8988T (cell line): Measurements from ENCODE around the gene ERCC1.

ENCODE experiments used
- DNase-seq: peaks from one replicate; pipeline ENCODE4 v3.0.0; 2011

ERCC1 gene

DNA sequence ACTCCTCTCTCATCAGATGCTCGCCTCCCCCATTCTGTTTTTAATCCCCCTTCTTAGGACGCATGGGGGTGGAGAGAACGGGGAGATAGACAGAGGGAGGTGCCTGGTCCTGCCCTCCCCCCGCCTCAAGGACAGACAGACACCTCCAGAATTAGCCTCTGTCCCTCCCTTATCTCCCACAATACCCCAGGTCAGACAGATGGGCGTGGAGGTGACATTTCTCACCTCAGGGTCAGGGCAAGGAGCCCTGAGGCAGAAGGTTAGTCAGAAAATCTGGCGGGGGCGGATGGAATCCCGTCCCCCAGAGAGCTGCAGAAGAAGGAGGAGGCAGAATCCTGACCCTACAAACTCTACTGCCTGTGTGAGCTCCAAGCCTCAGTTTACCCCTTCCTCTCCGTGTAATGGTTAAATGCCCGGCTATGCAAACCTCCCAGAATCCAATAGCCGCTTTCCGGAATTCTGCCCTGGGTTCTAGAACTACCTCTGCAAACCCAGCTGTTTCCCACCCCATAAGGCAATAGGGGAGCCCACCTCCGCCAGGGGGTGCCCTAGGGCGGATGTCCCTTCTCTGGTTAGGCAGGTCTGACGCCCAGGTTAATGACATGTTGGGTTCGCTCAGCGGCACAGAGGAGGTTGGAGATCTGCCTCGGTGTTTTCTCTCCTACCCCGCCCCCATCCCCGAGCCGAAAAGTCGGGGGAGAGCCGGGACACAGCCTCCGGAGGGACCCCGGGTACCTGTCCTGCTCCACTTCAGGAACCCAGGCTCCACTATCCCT is 19.7 kb downstream of the ERCC1 start:
- DNase-seq, result no peak

GRCh38 chr19:45403272-45403671 is 20.4 kb downstream of the ERCC1 start:
- DNase-seq, result no peak

DNA sequence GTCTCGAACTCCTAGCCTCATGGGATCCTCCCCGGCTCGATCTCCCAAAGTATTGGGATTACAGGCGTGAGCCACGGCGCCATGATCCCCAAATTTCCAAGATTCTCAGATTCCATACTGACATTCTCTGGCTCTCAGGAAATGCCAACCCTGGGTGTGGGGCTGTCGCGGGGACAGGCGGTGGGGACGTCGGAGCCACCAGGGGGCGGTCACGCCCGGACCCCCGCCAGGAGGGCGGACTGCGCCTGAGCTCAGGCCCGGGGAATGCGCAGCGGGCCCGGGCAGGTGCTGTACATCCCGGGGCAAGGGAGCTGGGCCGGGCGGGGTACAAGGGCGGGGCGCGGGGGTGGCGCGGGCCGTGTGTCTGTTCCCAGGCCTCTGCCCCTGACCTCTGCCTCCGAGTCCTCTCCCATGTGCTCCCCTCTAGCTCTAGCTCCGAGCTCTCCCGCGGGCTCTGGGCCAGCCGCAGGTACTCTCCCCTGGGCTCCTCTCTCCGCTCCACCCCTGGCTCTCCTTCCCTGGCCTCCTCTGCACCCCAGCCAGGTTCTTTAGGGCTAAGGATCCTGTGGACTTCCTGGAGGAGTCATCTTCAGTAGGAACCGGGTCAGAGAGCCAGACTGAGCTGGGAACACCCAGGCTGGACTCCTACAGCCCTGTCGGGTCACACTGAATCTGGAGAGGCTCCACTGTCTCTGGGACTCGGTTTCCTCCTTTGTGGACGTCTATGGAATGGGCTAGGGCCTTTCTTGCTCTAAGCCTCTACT is 21.2 kb downstream of the ERCC1 start:
- DNase-seq, result peak; percentile 92

DNA sequence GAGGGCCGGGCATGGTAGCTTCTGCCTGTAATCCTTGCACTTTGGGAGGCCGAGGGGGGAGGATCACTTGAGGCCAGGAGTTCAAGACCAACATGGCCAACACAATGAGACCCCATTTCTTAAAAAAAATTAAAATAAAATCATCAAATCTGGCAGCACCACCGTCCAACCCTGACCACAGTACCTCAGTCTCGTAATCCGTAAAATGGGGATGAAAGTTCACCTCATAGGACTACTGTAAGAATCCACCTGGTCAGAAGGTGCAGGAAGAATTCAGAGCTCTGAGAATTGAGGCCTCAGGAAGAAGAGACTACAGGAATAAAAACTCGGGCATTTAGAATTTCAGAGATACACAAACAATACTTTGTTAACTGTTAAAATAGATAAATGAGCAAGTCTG is 21.9 kb downstream of the ERCC1 start:
- no peak for DNase-seq

DNA sequence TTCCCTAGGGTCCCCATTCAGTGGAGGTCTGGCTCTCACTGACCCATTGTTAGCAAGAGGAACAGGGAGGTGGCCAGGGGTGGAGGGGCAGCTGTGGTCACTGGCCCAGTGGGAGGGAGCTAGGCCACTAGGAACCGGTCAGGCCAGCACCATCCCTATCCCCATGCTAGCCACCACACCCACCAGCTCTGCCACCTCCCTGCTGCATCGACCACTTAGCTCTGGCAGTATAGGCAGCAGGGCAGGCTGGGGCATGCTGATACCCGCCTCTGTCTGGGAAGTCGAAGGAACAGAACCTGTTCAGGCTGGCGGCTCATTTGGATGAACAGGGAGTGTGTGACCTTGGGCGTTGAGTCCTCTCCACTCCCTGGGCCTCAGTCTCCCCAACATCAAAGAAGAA is 23.5 kb downstream of the ERCC1 start:
- DNase-seq, result no peak

GRCh38 chr19:45395821-45396617 is 27.7 kb downstream of the ERCC1 start:
- DNase-seq, result no peak

GRCh38 chr19:45391871-45392665 is 31.6 kb downstream of the ERCC1 start:
- no peak for DNase-seq

DNA sequence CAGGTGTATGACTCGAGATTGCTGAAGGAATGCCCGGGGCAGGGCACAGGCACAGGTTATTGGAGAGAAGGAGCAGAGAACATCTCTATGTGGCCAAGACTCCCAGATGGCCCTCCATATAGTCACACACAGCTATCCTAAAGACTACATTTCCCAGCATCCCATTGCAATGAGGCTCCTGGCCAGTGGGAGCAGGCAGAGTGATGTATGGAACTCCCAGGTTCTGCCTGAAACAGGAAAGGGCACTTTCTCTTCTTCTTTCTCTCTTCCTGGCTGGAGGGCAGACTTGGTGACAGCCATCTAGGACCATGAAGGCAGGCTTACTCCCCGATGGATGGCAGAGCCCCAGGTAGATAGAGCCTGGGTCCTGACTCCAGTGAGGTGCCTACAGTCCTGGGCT is 32.4 kb downstream of the ERCC1 start:
- DNase-seq, result no peak

DNA sequence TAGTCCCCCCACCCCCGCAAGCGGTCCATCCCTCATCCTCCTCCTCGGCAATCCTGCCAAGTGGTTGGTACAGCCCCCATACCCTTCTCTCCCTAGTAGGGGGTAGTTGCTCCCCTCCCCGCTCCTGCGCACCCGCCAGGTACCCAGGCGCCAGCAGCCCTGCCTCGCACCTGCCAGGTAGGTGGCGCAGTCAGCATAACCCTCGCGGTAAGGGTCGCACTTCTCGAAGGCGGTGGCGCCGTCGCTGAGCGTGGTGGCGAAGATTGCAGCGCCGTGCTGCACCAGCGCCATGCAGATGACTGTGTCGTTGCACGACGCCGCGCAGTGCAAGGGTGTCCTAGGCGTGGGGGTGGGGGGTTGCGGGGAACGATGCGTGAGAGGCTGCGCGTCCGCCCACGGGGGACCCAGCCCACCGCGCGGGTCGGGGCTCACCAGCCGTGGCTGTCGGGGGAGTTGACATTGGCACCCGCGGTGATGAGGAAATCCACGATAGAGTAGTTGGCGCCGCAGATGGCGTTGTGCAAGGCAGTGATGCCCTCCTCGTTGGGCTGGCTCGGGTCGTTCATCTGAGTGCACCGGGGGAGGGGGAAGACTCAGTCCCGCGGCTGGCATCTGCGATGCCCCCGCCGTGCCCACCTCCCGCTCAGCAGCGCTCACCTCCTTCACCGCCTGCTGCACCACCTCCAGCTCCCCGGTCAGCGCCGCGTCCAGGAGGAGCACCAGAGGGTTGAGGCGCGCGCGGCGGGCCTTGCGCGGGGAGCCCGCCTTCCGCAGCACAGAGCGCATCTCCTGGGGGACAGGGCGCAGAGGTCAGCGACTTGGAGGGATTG is 38.1 kb downstream of the ERCC1 start:
- DNase-seq, result no peak

DNA sequence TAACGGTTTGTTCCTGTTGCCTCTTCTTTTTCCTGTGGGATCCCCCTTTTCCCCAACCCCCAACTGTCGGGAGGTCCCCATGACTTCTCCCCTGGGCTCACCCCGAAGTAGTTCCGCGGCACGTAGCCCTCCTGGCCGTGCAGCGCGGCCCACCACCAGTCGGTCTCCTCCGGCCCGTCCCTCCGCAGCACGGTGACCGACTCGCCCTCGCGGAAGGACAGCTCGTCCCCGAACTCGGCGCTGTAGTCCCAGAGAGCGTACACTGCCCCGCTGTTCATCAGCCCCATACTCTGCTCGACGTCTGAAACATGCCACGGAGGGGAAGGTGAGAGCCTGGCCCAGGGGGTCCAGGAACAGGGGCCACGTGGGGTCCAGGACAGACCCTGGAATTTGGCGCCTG is 41.3 kb downstream of the ERCC1 start:
- no peak for DNase-seq

DNA sequence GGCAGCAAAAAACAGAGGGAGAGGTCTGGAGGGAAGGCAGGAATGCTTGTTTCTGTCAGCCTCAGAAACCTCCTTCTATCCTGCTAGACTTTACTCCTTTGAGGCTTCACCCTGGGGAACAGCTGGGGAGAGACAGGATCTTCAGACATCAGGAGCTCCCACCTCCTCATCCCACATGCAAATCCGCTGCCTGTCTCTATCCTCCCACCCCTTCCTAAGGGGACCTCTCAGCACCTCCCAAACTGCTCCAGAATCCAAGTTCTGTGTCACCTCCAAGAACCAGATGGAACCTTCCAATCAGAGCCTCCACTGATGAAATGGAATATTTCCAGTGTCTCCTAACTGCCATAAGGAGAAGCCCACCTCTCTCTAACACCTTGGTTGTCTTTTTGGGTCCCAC is 43.6 kb downstream of the ERCC1 start:
- DNase-seq, result no peak

DNA sequence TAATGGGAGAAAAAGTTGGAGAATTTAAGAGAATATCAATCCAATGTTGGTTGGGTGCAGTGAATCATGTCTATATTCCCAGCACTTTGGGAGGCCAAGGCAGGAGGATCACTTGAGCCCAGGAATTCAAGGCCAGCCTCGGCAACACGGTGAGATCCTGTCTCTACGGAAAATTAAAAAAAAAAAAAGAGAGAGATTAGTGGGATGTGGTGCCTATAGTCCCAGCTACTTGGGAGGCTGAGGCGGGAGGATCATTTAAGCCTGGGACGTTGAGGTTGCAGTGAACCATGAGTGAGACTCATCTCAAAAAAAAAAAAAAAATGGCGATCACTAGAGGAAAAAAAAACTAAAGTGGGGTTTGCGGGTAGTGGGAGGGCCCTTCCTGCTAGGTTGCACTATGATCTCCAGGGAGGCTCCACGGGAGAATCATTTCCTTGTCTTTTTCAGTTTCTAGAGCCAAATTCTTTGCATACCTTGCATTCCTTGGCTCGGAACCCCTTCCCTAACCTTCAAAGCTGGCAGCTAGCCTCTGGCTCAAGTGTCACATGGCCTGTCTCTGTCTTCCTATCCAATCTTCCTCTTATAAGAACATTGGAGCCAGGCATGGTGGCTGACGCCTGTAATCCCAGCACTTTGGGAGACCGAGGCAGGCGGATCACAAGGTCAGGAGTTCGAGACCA is 47.5 kb downstream of the ERCC1 start:
- DNase-seq, result no peak

GRCh38 chr19:45370410-45371204 is 53.1 kb downstream of the ERCC1 start, which contains the start of gene ERCC2:
ERCC2 (minus strand) TSS chr19:45370573; CDS start chr19:45370540, 33 bp downstream.
- peak; percentile 98 for DNase-seq

DNA sequence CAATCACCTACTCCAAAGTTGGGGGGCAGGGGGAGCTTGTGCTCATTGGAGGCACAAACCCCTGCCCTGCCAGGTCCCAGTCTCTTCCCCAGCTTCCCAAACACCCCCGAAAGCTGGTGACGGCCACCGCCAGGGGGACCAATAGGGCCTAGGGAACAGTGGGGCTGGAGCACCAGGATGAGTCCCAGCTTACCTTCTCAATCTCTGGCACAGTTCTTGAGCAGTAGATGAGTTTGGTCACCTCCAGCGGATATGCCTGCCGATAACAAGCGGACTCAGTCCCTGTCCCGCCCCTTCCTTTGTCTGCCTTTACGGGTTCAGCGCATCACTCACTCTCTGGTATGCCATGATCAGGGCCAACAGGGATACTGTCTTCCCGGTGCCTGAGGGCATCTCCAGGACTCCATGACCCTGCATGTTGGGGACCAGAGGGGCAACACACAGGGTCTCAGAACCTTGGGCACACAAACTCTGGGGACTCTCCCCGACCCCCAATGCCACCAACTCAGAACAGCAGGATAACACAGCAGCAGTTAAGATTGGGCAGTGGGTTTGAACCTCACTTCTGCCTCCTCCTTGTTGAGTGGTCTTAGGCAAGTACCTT is 54.9 kb downstream of the ERCC1 start:
- peak; percentile 43 for DNase-seq

DNA sequence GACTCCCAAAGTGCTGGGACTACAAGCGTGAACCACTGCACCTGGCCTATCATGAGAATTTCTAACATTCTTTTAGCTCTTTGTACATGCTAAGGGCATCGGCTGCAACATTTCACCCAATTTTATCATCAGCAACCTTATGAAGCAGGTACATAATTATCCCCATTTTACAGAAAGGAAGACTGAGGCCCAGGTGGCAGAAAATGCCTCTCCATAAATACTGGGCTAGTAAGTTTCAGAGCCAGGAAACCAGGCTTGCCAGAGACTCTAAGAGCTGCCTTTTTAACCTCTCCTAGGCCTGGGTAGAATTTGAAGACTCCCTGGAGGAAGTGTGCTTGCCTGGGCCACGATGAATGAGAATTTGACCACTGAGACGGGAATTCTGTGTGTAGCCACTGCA is 55.6 kb downstream of the ERCC1 start:
- no peak for DNase-seq

DNA sequence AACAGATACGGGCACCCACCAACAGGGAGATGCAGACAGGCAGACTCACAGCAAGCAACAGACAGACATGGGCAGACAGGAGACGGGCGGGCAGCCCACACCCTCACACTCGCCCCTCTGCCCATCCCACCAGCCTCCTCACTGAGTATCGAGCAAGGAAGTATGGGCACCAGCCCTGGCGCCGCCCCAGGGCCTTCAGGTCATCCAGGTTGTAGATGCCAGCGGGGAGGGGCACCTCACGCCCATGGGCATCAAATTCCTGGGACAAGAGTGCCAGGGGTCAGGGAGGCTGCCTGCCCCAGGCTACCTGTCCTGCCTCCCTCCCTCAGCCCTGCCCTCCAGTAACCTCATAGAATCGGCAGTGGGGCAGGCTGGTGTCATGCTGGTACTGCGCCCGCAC is 59.0 kb downstream of the ERCC1 start:
- peak; percentile 13 for DNase-seq

DNA sequence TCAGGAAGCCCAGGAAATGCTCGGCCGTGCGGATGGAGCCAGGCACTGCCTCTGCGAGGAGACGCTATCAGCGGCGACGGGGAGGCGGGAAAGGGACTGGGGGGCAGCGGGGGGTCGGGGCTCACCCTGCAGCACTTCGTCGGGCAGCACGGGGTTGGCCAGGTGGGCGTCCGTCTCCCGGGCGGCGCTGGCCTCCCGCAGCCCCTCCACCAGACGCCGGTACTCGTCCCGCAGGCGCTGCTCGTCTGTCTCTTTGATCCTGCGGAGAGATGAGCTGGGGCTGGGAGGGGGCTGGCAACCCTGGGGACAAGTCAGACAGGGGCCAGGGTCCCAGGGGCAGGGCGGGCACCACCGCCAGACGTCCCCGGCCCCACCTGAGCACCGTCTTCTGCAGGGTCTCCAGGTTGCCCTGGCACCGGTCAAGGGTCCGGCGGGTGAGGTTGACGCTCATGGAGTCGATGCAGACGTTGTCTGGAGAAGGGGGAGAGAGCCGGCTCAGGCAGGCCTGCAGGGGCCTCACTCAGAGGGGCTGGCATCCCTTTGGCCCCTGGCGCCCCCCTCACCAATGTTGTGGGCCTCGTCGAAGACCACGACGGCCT is 59.8 kb downstream of the ERCC1 start:
- DNase-seq, result peak; percentile 2

GRCh38 chr19:45362291-45362690 is 61.4 kb downstream of the ERCC1 start:
- peak; percentile 14 for DNase-seq

DNA sequence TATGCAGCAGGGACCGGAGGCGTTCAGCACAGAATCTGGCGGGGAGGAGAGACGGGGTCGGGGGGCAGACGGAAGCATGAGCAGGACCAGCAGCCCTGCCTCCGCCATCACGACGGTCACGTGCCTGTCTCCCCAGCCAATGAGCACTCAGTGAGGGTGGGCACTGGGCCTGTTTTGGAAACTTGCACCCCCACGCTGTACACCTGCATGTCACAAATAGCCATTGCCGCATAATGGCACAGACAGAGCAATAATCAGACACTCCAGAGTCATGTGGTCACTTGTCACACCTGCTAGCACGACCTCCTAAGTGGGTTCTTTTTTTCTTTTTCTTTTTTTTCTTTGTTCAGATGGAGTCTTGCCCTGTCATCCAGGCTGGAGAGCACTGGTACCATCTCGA is 62.1 kb downstream of the ERCC1 start:
- no peak for DNase-seq
